Activated B cell treated with CpG ODN at 0.5 μM for 24 hours (primary cell): ENCODE measurements around the gene PFDN4. TPM values are rescaled to one million over a fixed set of nuclear protein-coding genes. Genes with fewer than 3 reads are reported as not detected.

Source experiments
- ATAC-seq: fragments of 200-7000 bp; cut with Tn5 transposase; one replicate; pipeline ENCODE4 v1.10.0; 2021; ENCODE audit warnings: low read depth, mild to moderate bottlenecking, moderate library complexity
- CTCF ChIA-PET: fragments of 350-600 bp; sonication (Branson Sonifier 250); formaldehyde crosslinking; loops from one replicate; lab custom pipeline; 2021; ENCODE audit warnings: antibody characterized with exemption; lab: Charles Lee
- POLR2A ChIA-PET: fragments of 350-600 bp; sonication (Branson Sonifier 250); formaldehyde crosslinking; loops from one replicate; lab custom pipeline; 2021; ENCODE audit warnings: antibody characterized with exemption; lab: Charles Lee
- DNase-seq: peaks from one replicate; pipeline ENCODE4 v3.0.0; 2022
- H3K27ac Mint-ChIP-seq: one replicate; pipeline ENCODE4 v1.8.0; 2020; ENCODE audit warnings: mixed read lengths
- H3K27me3 Mint-ChIP-seq: one replicate; pipeline ENCODE4 v1.8.0; 2021; ENCODE audit warnings: mixed read lengths
- H3K36me3 Mint-ChIP-seq: one replicate; pipeline ENCODE4 v1.8.0; 2021; ENCODE audit warnings: low read depth, mixed read lengths
- H3K4me1 Mint-ChIP-seq: one replicate; pipeline ENCODE4 v1.8.0; 2021; ENCODE audit warnings: mixed read lengths
- H3K4me3 Mint-ChIP-seq: one replicate; pipeline ENCODE4 v1.8.0; 2020; ENCODE audit warnings: mild to moderate bottlenecking, mixed read lengths
- H3K9me3 Mint-ChIP-seq: one replicate; pipeline ENCODE4 v1.8.0; 2020; ENCODE audit warnings: mixed read lengths
- intact Hi-C: fragments of 100-400 bp; cut with micrococcal nuclease; formaldehyde crosslinking; loops from one replicate; pipeline ENCODE4 v1.15.1; 2024
- total RNA-seq: library from RNA; stranded (reverse); gene quantifications from 2 replicates; pipeline ENCODE4 v1.2.3, GENCODE V29; 2022
- TF ChIP-seq, protein P1 (sequence below): fragments of 200-600 bp; IDR thresholded peaks from one replicate; pipeline ENCODE4 v1.8.0; 2022; ENCODE audit warnings: antibody characterized with exemption, mild to moderate bottlenecking

The PFDN4 gene, protein sequence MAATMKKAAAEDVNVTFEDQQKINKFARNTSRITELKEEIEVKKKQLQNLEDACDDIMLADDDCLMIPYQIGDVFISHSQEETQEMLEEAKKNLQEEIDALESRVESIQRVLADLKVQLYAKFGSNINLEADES
- total RNA-seq, result 16.5 and 22.1 TPM in 2 replicates

DNA sequence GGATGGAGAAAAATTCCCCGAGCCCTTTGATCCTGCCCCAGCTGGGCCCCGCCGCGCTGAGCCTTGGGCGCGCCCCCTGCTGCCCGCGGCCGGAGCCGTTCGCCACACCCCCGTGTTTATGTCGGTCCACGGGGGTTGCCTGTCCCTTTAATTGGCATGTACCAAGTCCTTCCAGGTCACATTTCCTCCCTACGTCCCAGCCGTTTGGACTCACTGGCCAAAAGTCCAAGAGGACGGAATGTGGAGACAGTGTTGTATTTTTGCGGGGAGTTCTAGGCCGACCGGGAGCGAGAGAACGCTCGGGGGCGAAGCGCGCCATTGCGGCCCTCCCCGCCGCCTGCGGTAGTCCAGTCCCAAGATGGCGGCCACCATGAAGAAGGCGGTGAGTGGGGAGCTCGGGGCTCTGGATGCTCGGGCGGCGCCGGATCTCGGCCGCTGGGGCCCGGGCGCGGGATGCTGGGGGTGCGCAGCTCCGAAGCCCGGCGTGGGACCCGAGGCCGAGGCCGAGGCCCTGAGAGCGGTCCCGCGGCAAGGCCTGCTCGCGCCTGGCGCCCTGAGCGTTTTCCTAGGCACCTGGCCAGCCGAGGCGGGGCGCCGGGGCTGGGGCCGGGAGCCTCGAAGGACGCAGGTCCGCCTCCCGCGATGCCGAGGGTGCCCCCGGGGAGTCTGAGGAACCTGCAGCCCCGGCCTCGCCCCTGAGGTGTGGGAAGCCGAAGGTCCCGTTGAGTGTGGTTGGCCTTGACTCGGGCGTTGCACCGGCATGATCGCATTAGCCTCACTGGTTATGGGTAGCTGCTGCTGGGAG is at the start of gene PFDN4:
TSS of gene PFDN4 (plus strand) at position 345 of the 805 bp plus-strand sequence. CDS start at position 359, 14 bp downstream.
- H3K4me1 Mint-ChIP-seq, result peaks cover 25% of the 10 kb centered on the region
- ChIA-PET CTCF (interaction anchor here (0.9 to 1.6 kb wide), 5 partner anchors 8 to 1896 kb away, joined by 5 to 7 read pairs (median 6); no protein-coding TSS in a partner anchor), POLR2A (interaction anchor here (1.0 to 1.4 kb wide), 2 partner anchors 190 to 282 kb away, joined by 3 to 4 read pairs; no protein-coding TSS in a partner anchor)
- ATAC-seq (peak; percentile 94), DNase-seq (peak; percentile 81)
- peaks cover 4% of the 10 kb centered on the region for H3K36me3 Mint-ChIP-seq
- TF ChIP-seq, protein P1, sequence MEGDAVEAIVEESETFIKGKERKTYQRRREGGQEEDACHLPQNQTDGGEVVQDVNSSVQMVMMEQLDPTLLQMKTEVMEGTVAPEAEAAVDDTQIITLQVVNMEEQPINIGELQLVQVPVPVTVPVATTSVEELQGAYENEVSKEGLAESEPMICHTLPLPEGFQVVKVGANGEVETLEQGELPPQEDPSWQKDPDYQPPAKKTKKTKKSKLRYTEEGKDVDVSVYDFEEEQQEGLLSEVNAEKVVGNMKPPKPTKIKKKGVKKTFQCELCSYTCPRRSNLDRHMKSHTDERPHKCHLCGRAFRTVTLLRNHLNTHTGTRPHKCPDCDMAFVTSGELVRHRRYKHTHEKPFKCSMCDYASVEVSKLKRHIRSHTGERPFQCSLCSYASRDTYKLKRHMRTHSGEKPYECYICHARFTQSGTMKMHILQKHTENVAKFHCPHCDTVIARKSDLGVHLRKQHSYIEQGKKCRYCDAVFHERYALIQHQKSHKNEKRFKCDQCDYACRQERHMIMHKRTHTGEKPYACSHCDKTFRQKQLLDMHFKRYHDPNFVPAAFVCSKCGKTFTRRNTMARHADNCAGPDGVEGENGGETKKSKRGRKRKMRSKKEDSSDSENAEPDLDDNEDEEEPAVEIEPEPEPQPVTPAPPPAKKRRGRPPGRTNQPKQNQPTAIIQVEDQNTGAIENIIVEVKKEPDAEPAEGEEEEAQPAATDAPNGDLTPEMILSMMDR, result peak; percentile 33
- no peaks in the 10 kb centered on the region for H3K9me3 Mint-ChIP-seq
- intact Hi-C loops, result no loop called here
- peak within 1 kb of the TSS; percentile 98 for H3K4me3 Mint-ChIP-seq
- peak within 1 kb of the TSS; percentile 100 for H3K27ac Mint-ChIP-seq
- H3K27me3 Mint-ChIP-seq, result no peaks in the 10 kb centered on the region

DNA sequence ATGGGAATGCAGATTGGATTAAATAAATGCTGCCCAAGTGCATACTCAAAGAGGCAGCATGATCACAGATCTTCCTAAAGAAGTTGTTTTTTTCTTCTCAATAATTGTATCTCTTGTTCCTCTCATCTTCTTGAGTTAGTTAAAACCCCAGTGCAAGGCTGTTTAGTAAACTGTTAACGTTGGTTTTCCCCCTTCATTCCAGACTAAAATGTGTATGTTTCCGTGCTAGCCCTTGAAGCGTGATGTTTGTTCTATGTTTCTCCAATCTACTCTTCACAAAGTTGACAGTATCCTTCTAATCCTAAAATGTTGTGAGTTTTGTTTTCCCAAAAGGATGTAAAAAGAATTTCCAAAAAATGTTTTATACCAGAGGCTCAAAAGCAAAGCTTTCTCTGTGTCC is 49.7 kb upstream of the PFDN4 start:
- Mint-ChIP-seq H3K27ac (no peak overlapping the region), H3K9me3 (no peaks in the 10 kb centered on the region), H3K4me3 (no peak overlapping the region), H3K36me3 (no peaks in the 10 kb centered on the region), H3K4me1 (no peaks in the 10 kb centered on the region), H3K27me3 (peaks cover 3% of the 10 kb centered on the region)
- TF ChIP-seq, protein P1, result no peak
- ATAC-seq (no peak), DNase-seq (no peak)
- intact Hi-C loops, result no loop called here
- ChIA-PET POLR2A (no interaction called here), CTCF (no interaction called here)

DNA sequence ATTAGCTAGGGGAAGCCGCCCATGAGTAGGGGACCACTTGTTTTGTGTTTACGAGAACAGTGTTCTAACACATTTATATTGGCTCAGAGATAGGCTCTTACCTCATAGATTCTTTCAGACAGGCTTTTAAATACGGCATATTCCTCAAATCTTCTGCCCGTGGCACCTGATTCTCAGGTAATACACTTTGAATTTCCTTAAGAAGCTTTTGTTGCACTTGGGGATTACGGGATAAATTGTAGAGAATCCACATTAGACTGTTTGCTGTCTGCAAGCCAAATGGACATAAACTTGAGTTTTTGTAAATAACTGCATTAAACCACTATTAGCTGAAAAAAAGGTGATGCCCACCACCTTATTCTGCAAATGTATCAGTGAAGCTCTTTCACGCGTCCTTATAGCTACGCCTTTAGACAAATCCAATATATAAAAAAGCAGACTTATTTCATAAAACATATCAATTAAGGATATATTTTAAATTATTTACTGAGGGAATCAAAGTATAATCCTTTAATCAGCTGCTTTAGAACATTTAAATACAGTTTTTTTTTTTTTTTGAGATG is 49.0 kb upstream of the PFDN4 start:
- ATAC-seq, result no peak
- TF ChIP-seq, protein P1, result no peak
- Mint-ChIP-seq H3K36me3 (no peaks in the 10 kb centered on the region), H3K9me3 (no peaks in the 10 kb centered on the region), H3K27ac (no peak overlapping the region), H3K27me3 (peaks cover 3% of the 10 kb centered on the region), H3K4me1 (no peaks in the 10 kb centered on the region), H3K4me3 (no peak overlapping the region)
- intact Hi-C loops, result no loop called here
- no peak for DNase-seq
- CTCF ChIA-PET, result no interaction called here
- POLR2A ChIA-PET, result interaction anchor here (0.6 kb wide), 1 partner anchor 34 kb away, joined by 4 read pairs; no protein-coding TSS in a partner anchor

DNA sequence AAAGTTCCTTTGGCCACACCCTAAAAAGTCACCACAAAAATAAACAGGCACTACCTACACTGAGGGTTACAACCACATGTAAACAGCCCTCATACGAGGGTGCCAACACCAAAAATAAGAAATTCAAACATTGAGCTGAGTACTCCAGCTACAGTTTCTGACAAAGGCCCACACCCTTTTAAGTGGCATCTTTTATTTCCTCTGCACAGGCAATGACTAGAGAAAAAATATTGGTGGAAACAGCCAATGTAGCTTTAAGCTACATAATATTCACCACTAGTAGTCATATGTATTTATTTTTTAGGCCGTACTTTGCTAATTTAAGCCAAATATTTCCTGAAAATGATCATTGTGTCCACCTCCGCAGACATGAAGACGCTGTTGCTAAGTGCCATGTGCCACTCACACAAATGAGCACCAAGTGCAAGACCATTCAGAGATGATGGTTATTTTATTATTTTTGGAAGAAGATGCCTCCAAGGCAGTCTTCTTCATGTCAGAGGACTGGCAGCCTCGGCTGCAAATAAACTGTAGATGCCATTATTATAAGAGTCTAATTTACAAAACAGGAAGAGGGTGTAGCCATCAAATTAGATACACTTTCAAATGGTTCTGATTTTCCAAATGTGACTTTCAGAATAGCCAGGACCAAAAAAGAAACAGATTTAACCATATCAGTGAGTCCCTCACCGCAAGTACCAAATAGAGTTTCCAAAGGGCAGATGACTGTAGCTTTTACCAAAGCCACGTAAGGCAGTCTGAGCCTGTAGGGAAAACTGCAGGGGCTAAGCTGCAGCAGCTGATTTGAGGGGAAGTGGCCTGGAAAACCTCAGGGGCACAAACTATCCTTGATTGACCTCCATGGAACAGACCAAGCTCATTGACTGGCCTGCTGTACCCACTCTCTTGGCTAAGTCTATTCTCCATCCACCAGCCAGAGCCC is 47.6 kb upstream of the PFDN4 start:
- no peak overlapping the region for H3K27ac Mint-ChIP-seq
- H3K36me3 Mint-ChIP-seq, result no peaks in the 10 kb centered on the region
- no peak for DNase-seq
- ChIA-PET CTCF (no interaction called here), POLR2A (no interaction called here)
- H3K4me3 Mint-ChIP-seq, result no peak overlapping the region
- peaks cover 3% of the 10 kb centered on the region for H3K27me3 Mint-ChIP-seq
- no peaks in the 10 kb centered on the region for H3K4me1 Mint-ChIP-seq
- TF ChIP-seq, protein P1, result no peak
- ATAC-seq, result no peak
- H3K9me3 Mint-ChIP-seq, result no peaks in the 10 kb centered on the region
- intact Hi-C loops, result no loop called here
